GM19328 (cell line): ENCODE results near the gene IQCM.

Source experiments
- ATAC-seq: cut with Tn5 transposase; IDR thresholded peaks from one replicate; pipeline ENCODE4 v1.9.1; 2021; ENCODE audit warnings: mild to moderate bottlenecking, moderate library complexity; ENCODE audit not compliant: unreplicated experiment

The IQCM gene

DNA sequence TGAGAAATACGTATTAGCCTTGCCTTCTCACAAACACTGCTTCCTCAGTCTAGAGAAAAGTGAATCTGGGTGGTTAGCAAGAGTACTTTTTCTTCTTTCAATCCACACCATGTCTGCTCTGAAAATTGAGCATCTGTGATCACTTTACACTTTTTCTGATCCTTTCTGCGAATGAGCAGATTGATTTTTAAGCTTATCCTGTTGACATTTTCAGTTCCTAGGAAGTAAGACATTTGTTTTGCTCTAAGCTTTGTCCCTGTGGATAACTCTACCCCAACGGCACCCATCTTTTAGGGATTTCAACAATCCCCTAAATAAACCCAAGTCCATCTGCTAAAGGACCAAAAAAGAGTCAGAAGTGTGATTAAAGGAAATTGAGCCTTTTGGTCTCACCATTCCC is 487.5 kb downstream of the IQCM start:
- ATAC-seq = no peak

DNA sequence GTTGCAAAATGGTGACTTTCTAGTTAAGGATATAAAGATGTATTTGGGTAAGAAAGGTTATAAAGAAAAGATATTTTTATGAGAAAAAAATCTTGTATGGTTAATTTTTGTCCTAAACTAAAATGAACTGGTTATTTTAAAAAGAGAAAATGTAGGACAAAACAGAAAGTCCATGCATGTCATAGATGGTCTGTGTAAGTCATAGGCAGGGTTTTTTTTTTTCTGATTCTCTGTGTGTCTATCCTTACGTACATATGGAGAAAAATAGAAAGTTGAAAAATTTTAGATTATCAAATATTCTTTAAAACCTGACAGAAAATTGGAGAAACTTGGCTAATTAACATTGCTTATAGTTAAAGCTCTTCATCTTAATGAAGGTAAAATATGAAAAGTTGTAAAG is 493.4 kb downstream of the IQCM start:
- ATAC-seq = no peak

DNA sequence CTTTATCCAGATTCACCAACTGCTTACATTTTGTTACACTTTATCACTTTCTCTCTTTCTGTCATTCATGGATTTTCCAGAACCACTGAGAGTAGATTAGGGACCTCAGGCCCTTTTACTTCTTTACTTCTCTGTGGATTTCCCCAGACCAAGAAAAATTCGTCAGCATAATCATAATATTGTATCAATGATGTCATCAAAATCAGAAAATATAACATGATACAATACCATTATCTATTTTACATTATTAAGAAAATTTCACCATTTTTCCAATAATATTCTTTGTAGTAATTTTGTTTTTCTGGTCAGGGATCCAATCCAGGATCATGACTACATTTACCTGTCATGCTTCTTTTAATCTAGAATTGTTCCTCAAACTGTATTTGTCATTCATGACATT is 494.2 kb downstream of the IQCM start:
- no peak for ATAC-seq

DNA sequence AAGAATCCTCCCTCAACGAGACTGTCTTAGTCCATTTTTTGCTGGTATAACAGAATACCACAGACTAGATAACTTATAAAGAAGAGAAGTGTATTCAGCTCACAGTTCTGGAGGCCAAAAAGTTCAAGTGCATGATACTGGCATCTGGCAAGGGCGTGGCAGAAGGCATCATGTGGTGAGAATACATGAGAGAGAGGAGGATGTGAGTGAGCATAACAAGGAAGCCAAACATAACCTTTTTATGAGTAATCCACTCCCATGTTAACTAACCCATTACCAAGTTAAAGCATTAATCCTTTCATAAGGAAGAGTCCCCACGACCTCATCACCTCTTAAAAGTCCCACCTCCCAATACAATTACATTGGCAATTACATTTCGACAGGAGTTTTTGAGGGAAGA is 504.6 kb downstream of the IQCM start:
- no peak for ATAC-seq

DNA sequence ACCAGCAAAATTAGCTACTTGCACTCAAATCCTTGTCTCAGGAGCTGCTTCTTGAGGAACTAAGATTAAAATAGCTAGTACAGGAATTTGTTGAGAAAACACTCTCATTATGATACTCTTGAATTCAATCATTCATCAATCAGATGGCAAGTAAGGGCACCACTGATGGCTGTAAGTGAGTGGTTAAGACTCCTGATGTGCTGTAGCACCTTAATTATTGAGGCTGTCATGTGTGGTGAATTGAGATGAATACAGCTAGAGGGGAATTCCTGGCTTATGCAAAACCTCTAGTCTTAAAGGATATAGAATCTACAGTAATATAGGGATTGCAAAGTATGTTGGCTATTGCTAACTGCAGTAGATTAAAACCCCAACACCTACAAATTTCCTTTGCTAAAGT is 509.1 kb downstream of the IQCM start:
- ATAC-seq = no peak
